IMR-90 (cell line): Measurements from ENCODE around the gene CUBN. TPM values are rescaled to one million over a fixed set of nuclear protein-coding genes. Genes with fewer than 3 reads are reported as not detected.

Experiments used
- ATAC-seq: fragments of 200-7000 bp; cut with Tn5 transposase; 2 replicates; pipeline ENCODE4 v1.9.1; 2020; ENCODE audit warnings: low read depth, mild to moderate bottlenecking, moderate library complexity
- BruUV-seq: library from RNA; stranded (reverse); fragments of 400-500 nt; replicated peaks from 2 replicates; lab custom pipeline; 2021; lab: Mats Ljungman, UMichigan
- CTCF ChIA-PET: fragments of 300-600 bp; formaldehyde crosslinking; extraction: SDS; loops from one replicate; lab custom pipeline; 2021; ENCODE audit warnings: antibody characterized with exemption; lab: Yijun Ruan, JAX
- POLR2A ChIA-PET: fragments of 300-600 bp; sonication (Branson Sonifier 250); formaldehyde crosslinking; loops from one replicate; lab custom pipeline; 2022; ENCODE audit warnings: antibody characterized with exemption; ENCODE audit not compliant: unreplicated experiment; lab: Charles Lee
- DNase-seq: peaks from one replicate; pipeline ENCODE4 v3.0.0; 2013
- H2AFZ ChIP-seq: replicated peaks from 2 replicates; pipeline ENCODE3; 2013; ENCODE audit warnings: low read length, mild to moderate bottlenecking; ENCODE audit not compliant: poor library complexity
- H2AK5ac ChIP-seq: 2 replicates; pipeline ENCODE4 v1.6.1; 2013; ENCODE audit warnings: low read depth, low read length, inconsistent platforms
- H2AK9ac ChIP-seq: replicated peaks from 2 replicates; pipeline ENCODE3; 2013; ENCODE audit warnings: mild to moderate bottlenecking, low read depth, low read length, moderate library complexity; ENCODE audit not compliant: poor library complexity
- H2BK120ac ChIP-seq: 2 replicates; pipeline ENCODE4 v1.6.1; 2013; ENCODE audit warnings: low read depth, low read length, inconsistent platforms
- H2BK15ac ChIP-seq: 3 replicates; pipeline ENCODE4 v1.6.1; 2013; ENCODE audit warnings: low read depth, low read length, inconsistent platforms
- H2BK20ac ChIP-seq: 2 replicates; pipeline ENCODE4 v1.6.1; 2013; ENCODE audit warnings: low read depth, mild to moderate bottlenecking, inconsistent platforms, low read length, moderate library complexity
- H2BK5ac ChIP-seq: 2 replicates; pipeline ENCODE4 v1.6.1; 2013; ENCODE audit warnings: mild to moderate bottlenecking, low read depth, low read length, inconsistent platforms; ENCODE audit not compliant: poor library complexity, severe bottlenecking
- H3K14ac ChIP-seq: replicated peaks from 2 replicates; pipeline ENCODE4 v1.6.1; 2013; ENCODE audit warnings: low read depth, low read length, inconsistent platforms
- H3K18ac ChIP-seq: 2 replicates; pipeline ENCODE4 v1.6.1; 2013; ENCODE audit warnings: low read depth, low read length, control low read depth
- H3K23ac ChIP-seq: 2 replicates; pipeline ENCODE4 v1.6.1; 2013; ENCODE audit warnings: low read depth, low read length, inconsistent platforms
- H3K27ac ChIP-seq: 2 replicates; pipeline ENCODE4 v1.5.1; 2013; ENCODE audit warnings: mild to moderate bottlenecking, control low read depth, low read length; ENCODE audit not compliant: insufficient read depth
- H3K27me3 ChIP-seq: 2 replicates; pipeline ENCODE4 v1.6.1; 2013; ENCODE audit warnings: low read length; ENCODE audit not compliant: control insufficient read depth, insufficient read depth
- H3K36me3 ChIP-seq: 2 replicates; pipeline ENCODE4 v1.6.1; 2013; ENCODE audit warnings: low read length, mixed read lengths; ENCODE audit not compliant: control insufficient read depth, insufficient read depth
- H3K4ac ChIP-seq: 2 replicates; pipeline ENCODE4 v1.6.1; 2013; ENCODE audit warnings: low read depth, low read length, inconsistent platforms
- H3K4me1 ChIP-seq: 2 replicates; pipeline ENCODE4 v1.6.1; 2013; ENCODE audit warnings: low read length, mixed read lengths; ENCODE audit not compliant: control insufficient read depth, insufficient read depth
- H3K4me2 ChIP-seq: 2 replicates; pipeline ENCODE4 v1.6.1; 2013; ENCODE audit warnings: low read depth, mild to moderate bottlenecking, control low read depth, low read length, moderate library complexity
- H3K4me3 ChIP-seq: 2 replicates; pipeline ENCODE4 v1.5.1; 2013; ENCODE audit warnings: low read depth, mild to moderate bottlenecking, control low read depth, low read length, moderate library complexity; ENCODE audit not compliant: insufficient read depth
- H3K56ac ChIP-seq: 2 replicates; pipeline ENCODE4 v1.6.1; 2013; ENCODE audit warnings: low read length, inconsistent platforms; ENCODE audit not compliant: insufficient read depth; ENCODE audit errors: extremely low read depth
- H3K79me1 ChIP-seq, 2 experiments: 2 replicates each; pipeline ENCODE4 v1.6.1; 2013; ENCODE audit warnings: low read length in 2 of 2, inconsistent platforms in 1 of 2, low read depth in 1 of 2
- H3K9ac ChIP-seq: 2 replicates; pipeline ENCODE4 v1.6.1; 2013; ENCODE audit warnings: low read depth, low read length, control low read depth
- H3K9me1 ChIP-seq: 2 replicates; pipeline ENCODE4 v1.6.1; 2013; ENCODE audit warnings: low read length, inconsistent platforms; ENCODE audit not compliant: insufficient read depth
- H3K9me3 ChIP-seq: 2 replicates; pipeline ENCODE4 v1.6.1; 2013; ENCODE audit warnings: low read length; ENCODE audit not compliant: control insufficient read depth, insufficient read depth
- H4K20me1 ChIP-seq: 2 replicates; pipeline ENCODE4 v1.6.1; 2013; ENCODE audit warnings: low read length, inconsistent platforms; ENCODE audit not compliant: insufficient read depth
- H4K5ac ChIP-seq: 2 replicates; pipeline ENCODE4 v1.6.1; 2013; ENCODE audit warnings: mild to moderate bottlenecking, low read depth, low read length, control low read depth
- H4K8ac ChIP-seq, 2 experiments: 2 replicates each; pipeline ENCODE4 v1.6.1; 2013; ENCODE audit warnings: low read depth in 2 of 2, low read length in 2 of 2, control low read depth in 1 of 2, inconsistent platforms in 1 of 2
- H4K91ac ChIP-seq: 2 replicates; pipeline ENCODE4 v1.6.1; 2013; ENCODE audit warnings: low read depth, low read length, inconsistent platforms; ENCODE audit not compliant: insufficient read depth
- BHLHE40 ChIP-seq: fragments of 150-350 bp; IDR thresholded peaks from 2 replicates; pipeline ENCODE4 v1.6.1; 2016; ENCODE audit warnings: mild to moderate bottlenecking, low read depth, low read length
- CEBPB ChIP-seq: IDR thresholded peaks from 2 replicates; pipeline ENCODE4 v1.6.1; 2012; ENCODE audit warnings: low read depth, low read length, improper control_type of control experiment
- CTCF ChIP-seq: conservative IDR thresholded peaks from 2 replicates; pipeline ENCODE4 v1.5.1; 2012; ENCODE audit warnings: mild to moderate bottlenecking, low read depth, low read length, improper control_type of control experiment
- FOS ChIP-seq: fragments of 150-350 bp; IDR thresholded peaks from 2 replicates; pipeline ENCODE4 v1.6.1; 2016; ENCODE audit warnings: low read depth, low read length
- MAFK ChIP-seq: IDR thresholded peaks from 2 replicates; pipeline ENCODE4 v1.6.1; 2012; ENCODE audit warnings: low read depth, low read length, improper control_type of control experiment
- NFE2L2 ChIP-seq: fragments of 150-350 bp; IDR thresholded peaks from 2 replicates; pipeline ENCODE4 v1.6.1; 2016; ENCODE audit warnings: low read depth, mild to moderate bottlenecking, low read length
- RAD21 ChIP-seq: IDR thresholded peaks from 2 replicates; pipeline ENCODE4 v1.6.1; 2012; ENCODE audit warnings: low read length, improper control_type of control experiment
- RCOR1 ChIP-seq: IDR thresholded peaks from 2 replicates; pipeline ENCODE4 v1.6.1; 2012; ENCODE audit warnings: mild to moderate bottlenecking, low read length, improper control_type of control experiment; ENCODE audit not compliant: insufficient replicate concordance
- RFX5 ChIP-seq: IDR thresholded peaks from 2 replicates; pipeline ENCODE4 v1.8.0; 2012; ENCODE audit warnings: low read depth, mild to moderate bottlenecking, low read length, moderate library complexity
- SMC3 ChIP-seq: fragments of 150-350 bp; IDR thresholded peaks from 2 replicates; pipeline ENCODE4 v1.6.1; 2016; ENCODE audit warnings: low read depth, mild to moderate bottlenecking, antibody characterized with exemption, low read length, moderate library complexity
- USF2 ChIP-seq: fragments of 150-350 bp; IDR thresholded peaks from 2 replicates; pipeline ENCODE4 v1.6.1; 2017; ENCODE audit warnings: mild to moderate bottlenecking, antibody characterized with exemption, low read length, low read depth
- WGBS, 2 experiments: methylation state at CpG; one replicate each; pipeline versions ENCODE4 v1.1.5 to v1.1.7; 2013; ENCODE audit warnings: missing lambda C conversion rate in 2 of 2; ENCODE audit not compliant: insufficient read length in 1 of 2; ENCODE audit errors: extremely low coverage in 2 of 2; 5-methylcytosine and 5-hydroxymethylcytosine counted together
- dilution Hi-C: fragments of 300-500 bp; cut with HindIII; formaldehyde crosslinking; loops from one replicate; pipeline ENCODE4 v1.14.3; 2018; ENCODE audit warnings: low sequenced_read_pairs; ENCODE audit not compliant: unreplicated experiment
- in situ Hi-C: fragments of 300-500 bp; cut with MboI; formaldehyde crosslinking; loops from 3 replicates; pipeline ENCODE4 v1.14.3; 2019; ENCODE audit warnings: low sequenced_read_pairs, inconsistent platforms, mixed read lengths
- intact Hi-C: fragments of 100-400 bp; cut with micrococcal nuclease; formaldehyde crosslinking; loops from 2 replicates; pipeline ENCODE4 v1.10.0; 2022
- polyA plus RNA-seq, 3 experiments: library from polyadenylated mRNA; depleted of rRNA; stranded (reverse); fragments of >200 nt; gene quantifications; 2 replicates each; pipeline ENCODE4 v1.2.3, GENCODE V29; 2012; ENCODE audit warnings: low replicate concordance in 1 of 3
- total RNA-seq: library from RNA; depleted of rRNA; stranded (reverse); fragments of >200 nt; gene quantifications from 2 replicates; pipeline ENCODE4 v1.2.3, GENCODE V29; 2012

The CUBN gene
- total and polyA plus RNA-seq, 2 of the 4 experiments (the other 2 are of a cell fraction), result 0.19 to 0.54 TPM

GRCh38 chr10:16941067-16941466 is 188.5 kb downstream of the CUBN start:
- no TSS peak for BruUV-seq
- Histone ChIP-seq H3K23ac (no peak overlapping the region), H3K56ac (no peak overlapping the region), H2AFZ (no peak overlapping the region), H4K8ac (no peak overlapping the region), H3K27ac (no peak overlapping the region), H2BK15ac (no peak overlapping the region), H2BK5ac (no peak overlapping the region), H2AK5ac (no peak overlapping the region), H2BK20ac (no peak overlapping the region), H3K14ac (no peak overlapping the region), H4K20me1 (no peaks in the 10 kb centered on the region), H3K9me1 (0 out of 2 replicates have a peak, but pooled peaks cover 3% of the 10 kb centered on the region), H3K79me1 (no peaks in the 10 kb centered on the region), H3K4ac (no peak overlapping the region), H4K5ac (no peak overlapping the region), H3K9me3 (no peaks in the 10 kb centered on the region), H3K4me1 (peaks cover 2% of the 10 kb centered on the region; the same call in 1 of the 2 replicates), H2AK9ac (no peak overlapping the region), H3K4me2 (no peak overlapping the region), H3K36me3 (no peaks in the 10 kb centered on the region), H2BK120ac (no peak overlapping the region), H4K91ac (no peak overlapping the region), H3K18ac (no peak overlapping the region), H3K9ac (no peak overlapping the region), H3K27me3 (no peaks in the 10 kb centered on the region), H3K4me3 (no peak overlapping the region)
- DNase-seq (no peak), ATAC-seq (no peak)
- WGBS, 2 experiments, result no CpG with 5 or more reads among the region's 3 CpGs
- intact Hi-C loops, result no loop called here
- dilution Hi-C loops, result no loop called here
- CTCF ChIA-PET, result no interaction called here
- POLR2A ChIA-PET, result no interaction called here
- in situ Hi-C loops, result no loop called here
- TF ChIP-seq BHLHE40 (no peak), CTCF (no peak), RFX5 (no peak), RAD21 (no peak), USF2 (no peak), CEBPB (no peak), NFE2L2 (no peak), FOS (no peak), RCOR1 (no peak), MAFK (no peak), SMC3 (no peak)
